Spleen (tissue), 11 donors: ENCODE results near the gene ATP10A. TPM values are rescaled to one million over a fixed set of nuclear protein-coding genes. Genes with fewer than 3 reads are reported as not detected.

Experiments
- DNase-seq: peaks from one replicate; pipeline ENCODE4 v3.0.0-alpha.2; 2020
- H3K27ac ChIP-seq, 8 donors: fragments of 200-600 bp; sonication (generic) in 7 of 8; 1 replicate in 4 of 8; 2 replicates in 4 of 8; pipeline versions ENCODE4 v1.5.0 to v1.8.0; 2016 to 2021; ENCODE audit warnings: inconsistent platforms in 4 of 8, mild to moderate bottlenecking in 4 of 8, moderate library complexity in 1 of 8
- H3K27me3 ChIP-seq, 7 donors: fragments of 200-600 bp; sonication (generic) in 6 of 7; replicated peaks in 1 of 7; 1 replicate in 4 of 7; 2 replicates in 3 of 7; pipeline versions ENCODE4 v1.5.0 to v1.8.0; 2016 to 2021; ENCODE audit warnings: inconsistent platforms in 3 of 7, mild to moderate bottlenecking in 1 of 7
- H3K36me3 ChIP-seq, 6 donors: fragments of 200-600 bp; sonication (generic) in 5 of 6; 1 replicate in 4 of 6; 2 replicates in 2 of 6; pipeline versions ENCODE4 v1.5.0 to v1.8.0; 2016 to 2021; ENCODE audit warnings: inconsistent platforms in 2 of 6
- H3K4me1 ChIP-seq, 6 donors: fragments of 200-600 bp; sonication (generic) in 5 of 6; 1 replicate in 3 of 6; 2 replicates in 3 of 6; pipeline versions ENCODE4 v1.5.0 to v1.8.0; 2016 to 2021; ENCODE audit warnings: inconsistent platforms in 3 of 6
- H3K4me3 ChIP-seq, 8 donors: fragments of 200-600 bp; sonication (generic) in 7 of 8; 1 replicate in 4 of 8; 2 replicates in 4 of 8; pipeline versions ENCODE4 v1.5.0 to v1.8.0; 2016 to 2021; ENCODE audit warnings: inconsistent platforms in 4 of 8, mild to moderate bottlenecking in 4 of 8, moderate library complexity in 2 of 8
- H3K9me3 ChIP-seq, 8 donors: fragments of 200-600 bp; sonication (generic) in 7 of 8; 1 replicate in 4 of 8; 2 replicates in 4 of 8; pipeline versions ENCODE4 v1.5.0 to v1.8.0; 2016 to 2021; ENCODE audit warnings: inconsistent platforms in 4 of 8
- CTCF ChIP-seq, 11 experiments: fragments of 200-600 bp in 7 of 11; fragments of 450-650 bp in 4 of 11; sonication (generic) in 4 of 11; IDR thresholded peaks in 8 of 11; conservative IDR thresholded peaks in 3 of 11; 1 replicate in 7 of 11; 2 replicates in 4 of 11; pipeline versions ENCODE4 v1.4.0 to v1.8.0; 2016 to 2021; ENCODE audit warnings: antibody characterized with exemption in 11 of 11, inconsistent platforms in 4 of 11, mild to moderate bottlenecking in 1 of 11
- POLR2A ChIP-seq, 3 donors: fragments of 450-650 bp; IDR thresholded peaks; one replicate each; pipeline ENCODE4 v1.5.1; 2017; ENCODE audit warnings: antibody characterized with exemption in 3 of 3, mild to moderate bottlenecking in 1 of 3
- POLR2AphosphoS5 ChIP-seq, 3 donors: sonication (generic); formaldehyde crosslinking; IDR thresholded peaks; one replicate each; pipeline ENCODE4 v1.5.1; 2017; ENCODE audit warnings: antibody characterized with exemption in 3 of 3
- WGBS, 5 donors: extraction: QIAGEN DNeasy Blood & Tissue Kit in 3 of 5; methylation state at CpG; one replicate each; pipeline versions ENCODE4 v1.1.5 to v1.1.7; 2013 to 2018; 5-methylcytosine and 5-hydroxymethylcytosine counted together
- intact Hi-C: fragments of 100-400 bp; cut with DNase I; formaldehyde crosslinking; loops from one replicate; pipeline ENCODE4 v1.15.0; 2023; ENCODE audit warnings: low total_unique reads
- polyA plus RNA-seq, 3 donors: library from polyadenylated mRNA; stranded (reverse); fragments of 200-250 nt; gene quantifications; one replicate each; pipeline ENCODE4 v1.2.1, GENCODE V29; 2013
- total RNA-seq, 7 donors: library from RNA; depleted of rRNA in 3 of 7; stranded (reverse); fragments of >200 nt in 3 of 7; fragmentation: NEBNext Ultra II Directional in 4 of 7; extraction: Animal tissue kit (Norgen Biotek cat#: 25700) in 4 of 7; gene quantifications; one replicate each; pipeline versions ENCODE4 v1.1.0 to v1.2.1, GENCODE V29; 2016 to 2021
- donor health status: healthy with polysubstance abuse.
- donor health status: DM: no; HTN: no; CAD: no; lungs with moderate emphysema.
- donor health status: DM: no; HTN: no; CAD: no.
- donor health status: Bipolar disorder and iron deficiency.
- donor health status: healthy.
- donor health status: DM: no; HTN: no; CAD: no.
- donor health status: DM: yes; HTN: yes; CAD: no.

Gene ATP10A
- total and polyA plus RNA-seq, 10 donors, result 0.54 to 8.6 (median 2.7) TPM

- intact Hi-C loops, result no loop called here
- no peak for DNase-seq
- Histone ChIP-seq H3K36me3 (no peaks in the 10 kb centered on the region), H3K27me3 (no peaks in the 10 kb centered on the region), H3K9me3 (peaks cover 0 to 2% (median 0%) of the 10 kb centered on the region in 8 donors), H3K4me3 (no peak overlapping the region), H3K27ac (no peak overlapping the region), H3K4me1 (no peaks in the 10 kb centered on the region)
- no peak for TF ChIP-seq CTCF (IDR thresholded peaks at IDR 0.05 in 8 of 11, conservative IDR thresholded peaks at IDR 0.05 in 3 of 11)
- TF ChIP-seq POLR2AphosphoS5 (IDR thresholded peaks at IDR 0.05), result no peak
- TF ChIP-seq POLR2A (IDR thresholded peaks at IDR 0.05), result no peak
Observed at GRCh38 chr15:25897658-25898057, 34.5 kb upstream of the ATP10A start.

GRCh38 chr15:25894371-25894902 lies 31.3 kb upstream of the ATP10A start:
- intact Hi-C loops, result no loop called here
- H3K27ac ChIP-seq, result no peak overlapping the region
- H3K4me1 ChIP-seq, result no peaks in the 10 kb centered on the region
- H3K4me3 ChIP-seq, result no peak overlapping the region
- peaks cover 0 to 8% (median 0%) of the 10 kb centered on the region in 7 donors for H3K27me3 ChIP-seq
- H3K9me3 ChIP-seq, result peaks cover 0 to 2% (median 0%) of the 10 kb centered on the region in 8 donors
- no peaks in the 10 kb centered on the region for H3K36me3 ChIP-seq
- DNase-seq, result no peak
- TF ChIP-seq CTCF (IDR thresholded peaks at IDR 0.05 in 8 of 11, conservative IDR thresholded peaks at IDR 0.05 in 3 of 11) (no peak), POLR2A (IDR thresholded peaks at IDR 0.05) (no peak)
- 78 to 91% (median 87%) methylated on average over 3 of the region's 3 CpGs for WGBS, 5 donors

GRCh38 chr15:25893596-25893995 lies 30.5 kb upstream of the ATP10A start:
- no peak overlapping the region for H3K27ac ChIP-seq
- no peaks in the 10 kb centered on the region for H3K36me3 ChIP-seq
- H3K27me3 ChIP-seq, result peaks cover 0 to 14% (median 0%) of the 10 kb centered on the region in 7 donors
- peaks cover 0 to 2% (median 0%) of the 10 kb centered on the region in 8 donors for H3K9me3 ChIP-seq
- H3K4me3 ChIP-seq, result no peak overlapping the region
- no peak for DNase-seq
- no peak for TF ChIP-seq POLR2AphosphoS5 (IDR thresholded peaks at IDR 0.05)
- no peak for TF ChIP-seq POLR2A (IDR thresholded peaks at IDR 0.05)
- no peak for TF ChIP-seq CTCF (IDR thresholded peaks at IDR 0.05 in 8 of 11, conservative IDR thresholded peaks at IDR 0.05 in 3 of 11)
- H3K4me1 ChIP-seq, result no peaks in the 10 kb centered on the region
- intact Hi-C loops, result no loop called here
- WGBS, 5 donors, result 76 to 89% (median 83%) methylated on average over 5 of the region's 5 CpGs

GRCh38 chr15:25892126-25892525 lies 29.0 kb upstream of the ATP10A start:
- Histone ChIP-seq H3K27me3 (peaks cover 0 to 14% (median 0%) of the 10 kb centered on the region in 7 donors), H3K9me3 (peaks cover 0 to 2% (median 0%) of the 10 kb centered on the region in 8 donors), H3K36me3 (no peaks in the 10 kb centered on the region), H3K4me1 (no peaks in the 10 kb centered on the region), H3K4me3 (no peak overlapping the region), H3K27ac (no peak overlapping the region)
- DNase-seq, result no peak
- intact Hi-C loops, result no loop called here
- 57 to 84% (median 62%) methylated on average over 3 of the region's 3 CpGs for WGBS, 5 donors
- no peak for TF ChIP-seq CTCF (IDR thresholded peaks at IDR 0.05 in 8 of 11, conservative IDR thresholded peaks at IDR 0.05 in 3 of 11)
- no peak for TF ChIP-seq POLR2A (IDR thresholded peaks at IDR 0.05)
- no peak for TF ChIP-seq POLR2AphosphoS5 (IDR thresholded peaks at IDR 0.05)
